Colonic mucosa (tissue), 4 donors: ENCODE measurements around the gene CNNM1. TPM values are rescaled to one million over a fixed set of nuclear protein-coding genes. Genes with fewer than 3 reads are reported as not detected.

Experiments
- DNase-seq: peaks from one replicate; pipeline ENCODE4 v3.0.0-alpha.2; 2020
- H3K27ac ChIP-seq: fragments of 200-600 bp; one replicate; pipeline ENCODE4 v1.8.0; 2021
- H3K27me3 ChIP-seq: fragments of 200-600 bp; one replicate; pipeline ENCODE4 v1.8.0; 2021
- H3K36me3 ChIP-seq: fragments of 200-600 bp; one replicate; pipeline ENCODE4 v1.8.0; 2021
- H3K4me1 ChIP-seq: fragments of 200-600 bp; one replicate; pipeline ENCODE4 v1.8.0; 2021; ENCODE audit warnings: mild to moderate bottlenecking
- H3K4me3 ChIP-seq: fragments of 200-600 bp; one replicate; pipeline ENCODE4 v1.8.0; 2021
- H3K9ac ChIP-seq, 2 donors: one replicate each; pipeline ENCODE4 v1.7.0; 2013; ENCODE audit warnings: control low read depth in 2 of 2, low read depth in 2 of 2, low read length in 2 of 2
- H3K9me3 ChIP-seq: fragments of 200-600 bp; one replicate; pipeline ENCODE4 v1.8.0; 2021
- CTCF ChIP-seq: fragments of 200-600 bp; IDR thresholded peaks from one replicate; pipeline ENCODE4 v1.8.0; 2022; ENCODE audit warnings: antibody characterized with exemption, mild to moderate bottlenecking
- intact Hi-C: fragments of 100-400 bp; cut with DNase I; formaldehyde crosslinking; loops from one replicate; pipeline ENCODE4 v1.14.1; 2022
- total RNA-seq, 2 donors: library from RNA; stranded (reverse); fragmentation: NEBNext Ultra II Directional in 1 of 2; extraction: Animal tissue kit (Norgen Biotek cat#: 25700) in 1 of 2; gene quantifications; one replicate each; pipeline ENCODE4 v1.2.1, GENCODE V29; 2021
- donor health status: healthy.
- donor health status: DM: no; HTN: no; CAD: no.
- donor health status: DM: no; HTN: no; CAD: no.

CNNM1 gene
- total RNA-seq, 2 donors from 2014 or later, result 0.27 to 0.35 TPM

GRCh38 chr10:99328579-99329303, 415 bp upstream of the CNNM1 start:
- peaks cover 32% of the 10 kb centered on the region for H3K27me3 ChIP-seq
- no peak for DNase-seq
- peaks cover 3% of the 10 kb centered on the region for H3K4me1 ChIP-seq
- TF ChIP-seq CTCF, result no peak
- H3K9me3 ChIP-seq, result no peaks in the 10 kb centered on the region
- H3K9ac ChIP-seq, result peak overlapping the region in 1 of 2 donors; percentile 24
- H3K36me3 ChIP-seq, result no peaks in the 10 kb centered on the region
- H3K4me3 ChIP-seq, result peak overlapping the region; percentile 47
- H3K27ac ChIP-seq, result no peak overlapping the region
- intact Hi-C loops, result no loop called here

GRCh38 chr10:99329554-99330346, 594 bp downstream of the CNNM1 start:
- intact Hi-C loops, result no loop called here
- Histone ChIP-seq H3K4me3 (peak overlapping the region; percentile 47), H3K9ac (peak overlapping the region in 1 of 2 donors; percentile 60), H3K27ac (no peak overlapping the region), H3K4me1 (peaks cover 3% of the 10 kb centered on the region), H3K9me3 (no peaks in the 10 kb centered on the region), H3K27me3 (peaks cover 32% of the 10 kb centered on the region), H3K36me3 (no peaks in the 10 kb centered on the region)
- no peak for TF ChIP-seq CTCF
- DNase-seq, result no peak

- Histone ChIP-seq H3K27ac (no peak overlapping the region), H3K27me3 (peaks cover 32% of the 10 kb centered on the region)
Observed at GRCh38 chr10:99330347-99330924, 1.3 kb downstream of the CNNM1 start.

GRCh38 chr10:99331207-99331803, 2.1 kb downstream of the CNNM1 start:
- intact Hi-C loops, result no loop called here
- Histone ChIP-seq H3K36me3 (no peaks in the 10 kb centered on the region), H3K4me1 (peaks cover 3% of the 10 kb centered on the region), H3K27ac (no peak overlapping the region), H3K4me3 (no peak overlapping the region), H3K9ac (no peak overlapping the region), H3K27me3 (peaks cover 32% of the 10 kb centered on the region), H3K9me3 (no peaks in the 10 kb centered on the region)
- DNase-seq, result no peak
- TF ChIP-seq CTCF, result no peak

More at GRCh38 chr10:99330347-99330924, 1.3 kb downstream of the CNNM1 start:
- H3K36me3 ChIP-seq, result no peaks in the 10 kb centered on the region
- DNase-seq, result no peak
- TF ChIP-seq CTCF, result no peak
- peaks cover 3% of the 10 kb centered on the region for H3K4me1 ChIP-seq
- H3K9ac ChIP-seq, result no peak overlapping the region
- intact Hi-C loops, result no loop called here
- H3K4me3 ChIP-seq, result peak overlapping the region; percentile 47
- no peaks in the 10 kb centered on the region for H3K9me3 ChIP-seq

GRCh38 chr10:99337311-99337811, 8.2 kb downstream of the CNNM1 start:
- H3K4me3 ChIP-seq, result no peak overlapping the region
- H3K4me1 ChIP-seq, result no peaks in the 10 kb centered on the region

More at GRCh38 chr10:99337311-99337811, 8.2 kb downstream of the CNNM1 start:
- no peak for DNase-seq
- Histone ChIP-seq H3K27me3 (peaks cover 3% of the 10 kb centered on the region), H3K36me3 (no peaks in the 10 kb centered on the region), H3K27ac (no peak overlapping the region), H3K9me3 (no peaks in the 10 kb centered on the region), H3K9ac (no peak overlapping the region)
- intact Hi-C loops, result no loop called here
- no peak for TF ChIP-seq CTCF
